HCEC 1CT (cell line): Measurements from ENCODE around the gene PRKACA.
"Not testable (repeated sequence)": the region's sequence is repeated elsewhere in the genome, so short reads cannot be mapped to it uniquely, and the experiment has no call there.

Experiments used
- DNase-seq: peaks from one replicate; pipeline ENCODE4 v3.0.0-alpha.2; 2017

The PRKACA gene

GRCh38 chr19:14147797-14148605 lies 30.4 kb upstream of the PRKACA start:
- peak; percentile 35 for DNase-seq

GRCh38 chr19:14146789-14147216 lies 29.2 kb upstream of the PRKACA start:
- peak; percentile 30 for DNase-seq

- DNase-seq, result not testable (repeated sequence)
These were observed 28.6 kb upstream of the PRKACA start for GRCh38 chr19:14146169-14146568.

GRCh38 chr19:14145381-14145780 lies 27.8 kb upstream of the PRKACA start:
- no peak for DNase-seq

- DNase-seq, result no peak
These were observed 25.0 kb upstream of the PRKACA start for GRCh38 chr19:14142262-14143190.

- no peak for DNase-seq
These were observed 23.5 kb upstream of the PRKACA start for GRCh38 chr19:14141041-14141440.

GRCh38 chr19:14139944-14140343 lies 22.4 kb upstream of the PRKACA start:
- DNase-seq, result no peak

GRCh38 chr19:14138576-14139265 lies 21.2 kb upstream of the PRKACA start:
- DNase-seq, result peak; percentile 42

GRCh38 chr19:14136509-14137281 lies 19.1 kb upstream of the PRKACA start, which contains the start of gene ASF1B:
ASF1B (minus strand) TSS chr19:14136589; CDS start chr19:14136456, 133 bp downstream.
- peak; percentile 100 for DNase-seq

GRCh38 chr19:14135985-14136508 lies 18.5 kb upstream of the PRKACA start:
- no peak for DNase-seq

GRCh38 chr19:14135355-14135754 lies 17.8 kb upstream of the PRKACA start:
- no peak for DNase-seq

- no peak for DNase-seq
These were observed 10.5 kb upstream of the PRKACA start for GRCh38 chr19:14127929-14128509.

- DNase-seq, result no peak
These were observed 9.6 kb upstream of the PRKACA start for GRCh38 chr19:14127176-14127575.

GRCh38 chr19:14122924-14123323 lies 5.4 kb upstream of the PRKACA start:
- DNase-seq, result no peak

- no peak for DNase-seq
These were observed 2.9 kb upstream of the PRKACA start for GRCh38 chr19:14120497-14120780.

GRCh38 chr19:14119644-14120496 lies 2.3 kb upstream of the PRKACA start:
- no peak for DNase-seq

- DNase-seq, result no peak
These were observed 1.6 kb upstream of the PRKACA start for GRCh38 chr19:14119146-14119545.

- DNase-seq, result no peak
These were observed 846 bp upstream of the PRKACA start for GRCh38 chr19:14118165-14119051.

- DNase-seq, result no peak
These were observed 514 bp downstream of the PRKACA start for GRCh38 chr19:14116918-14117578.
